Loucy (cell line): Measurements from ENCODE around the gene PDE8B.

Experiments
- CTCF ChIP-seq: fragments of 200-600 bp; sonication (generic); conservative IDR thresholded peaks from 2 replicates; pipeline ENCODE4 v1.5.1; 2014; ENCODE audit warnings: mild to moderate bottlenecking, antibody characterized with exemption, low read length
- EZH2phosphoT487 ChIP-seq: fragments of 200-600 bp; IDR thresholded peaks from 2 replicates; pipeline ENCODE4 v1.6.1; 2018; ENCODE audit warnings: antibody characterized with exemption, mild to moderate bottlenecking, moderate library complexity, borderline replicate concordance

GRCh38 chr5:77354454-77354853 lies 144.0 kb downstream of the PDE8B start:
- TF ChIP-seq EZH2phosphoT487 (no peak), CTCF (no peak)
